OCI-LY7 (cell line): ENCODE data around the gene HSD3B1. TPM values are rescaled to one million over a fixed set of nuclear protein-coding genes. Genes with fewer than 3 reads are reported as not detected.

Experiments used
- BruUV-seq: library from RNA; stranded (reverse); fragments of 400-500 nt; replicated peaks from 2 replicates; lab custom pipeline; 2021; lab: Mats Ljungman, UMichigan
- CTCF ChIA-PET: fragments of 300-600 bp; sonication (Branson Sonifier 250); formaldehyde crosslinking; loops from one replicate; lab custom pipeline; 2022; ENCODE audit warnings: antibody characterized with exemption; ENCODE audit not compliant: unreplicated experiment; lab: Charles Lee
- POLR2A ChIA-PET: fragments of 300-600 bp; sonication (Branson Sonifier 250); formaldehyde crosslinking; loops from one replicate; lab custom pipeline; 2022; ENCODE audit warnings: antibody characterized with exemption; lab: Charles Lee
- DNase-seq: peaks from one replicate; pipeline ENCODE4 v3.0.0-alpha.2; 2015; ENCODE audit warnings: low spot score
- H2AFZ ChIP-seq: fragments of 200-600 bp; sonication (generic), shearing (Covaris generic); 2 replicates; pipeline ENCODE4 v1.6.1; 2014; ENCODE audit warnings: mild to moderate bottlenecking, antibody characterized with exemption, low read length, moderate library complexity
- H3K27ac ChIP-seq: fragments of 200-600 bp; sonication (generic); 2 replicates; pipeline ENCODE4 v1.5.1; 2014; ENCODE audit warnings: mixed run types, low read depth, mild to moderate bottlenecking, moderate library complexity, low read length, inconsistent platforms; ENCODE audit not compliant: poor library complexity, severe bottlenecking
- H3K36me3 ChIP-seq: fragments of 200-600 bp; sonication (generic); 2 replicates; pipeline ENCODE4 v1.6.1; 2014; ENCODE audit warnings: mild to moderate bottlenecking, antibody characterized with exemption, low read length, moderate library complexity, mixed read lengths; ENCODE audit not compliant: insufficient read depth
- H3K4me1 ChIP-seq: fragments of 200-600 bp; sonication (generic); 2 replicates; pipeline ENCODE4 v1.5.1; 2014; ENCODE audit warnings: mild to moderate bottlenecking, low read length; ENCODE audit not compliant: insufficient read depth, poor library complexity, severe bottlenecking
- H3K4me2 ChIP-seq: fragments of 200-600 bp; sonication (generic); 2 replicates; pipeline ENCODE4 v1.6.1; 2014; ENCODE audit warnings: mild to moderate bottlenecking, low read length
- H3K4me3 ChIP-seq: fragments of 200-600 bp; sonication (generic); 2 replicates; pipeline ENCODE4 v1.5.1; 2014; ENCODE audit warnings: mild to moderate bottlenecking, low read depth, low read length; ENCODE audit not compliant: poor library complexity, severe bottlenecking
- H3K79me2 ChIP-seq: fragments of 200-600 bp; sonication (generic); 2 replicates; pipeline ENCODE4 v1.6.1; 2016; ENCODE audit warnings: low read depth, mild to moderate bottlenecking, low read length, moderate library complexity, mixed read lengths; ENCODE audit not compliant: insufficient read depth
- H3K9me2 ChIP-seq: fragments of 200-600 bp; sonication (generic); 2 replicates; pipeline ENCODE4 v1.6.1; 2016; ENCODE audit warnings: mild to moderate bottlenecking, low read length, mixed read lengths; ENCODE audit not compliant: insufficient read depth
- H3K9me3 ChIP-seq: fragments of 200-600 bp; sonication (generic); 2 replicates; pipeline ENCODE4 v1.6.1; 2014; ENCODE audit warnings: mild to moderate bottlenecking, mixed run types, low read length, mixed read lengths
- H4K20me1 ChIP-seq: fragments of 200-600 bp; sonication (generic); 2 replicates; pipeline ENCODE4 v1.6.1; 2014; ENCODE audit warnings: mild to moderate bottlenecking, antibody characterized with exemption, low read length, moderate library complexity, mixed read lengths; ENCODE audit not compliant: insufficient read depth
- EZH2phosphoT487 ChIP-seq: fragments of 200-600 bp; sonication (generic); IDR thresholded peaks from 2 replicates; pipeline ENCODE4 v1.6.1; 2018; ENCODE audit warnings: low read depth, borderline replicate concordance, mild to moderate bottlenecking, mixed run types, antibody characterized with exemption, low read length, moderate library complexity, mixed read lengths
- intact Hi-C: fragments of 100-400 bp; cut with micrococcal nuclease; formaldehyde crosslinking; loops from one replicate; pipeline ENCODE4 v1.10.0; 2022; ENCODE audit not compliant: unreplicated experiment
- total RNA-seq, 2 experiments: library from RNA; depleted of rRNA in 1 of 2; stranded (reverse); fragments of >200 nt in 1 of 2; shearing (Covaris generic) in 1 of 2; gene quantifications; 2 replicates each; pipeline ENCODE4 v1.2.3, GENCODE V29; 2014 to 2022
- TF ChIP-seq, protein P1 (sequence below): fragments of 200-600 bp; sonication (generic); conservative IDR thresholded peaks from 2 replicates; pipeline ENCODE4 v1.5.1; 2014; ENCODE audit warnings: mild to moderate bottlenecking, antibody characterized with exemption, low read length, moderate library complexity, mixed read lengths

The HSD3B1 gene
- total RNA-seq, 2 experiments from 2014 or later = not detected

DNA sequence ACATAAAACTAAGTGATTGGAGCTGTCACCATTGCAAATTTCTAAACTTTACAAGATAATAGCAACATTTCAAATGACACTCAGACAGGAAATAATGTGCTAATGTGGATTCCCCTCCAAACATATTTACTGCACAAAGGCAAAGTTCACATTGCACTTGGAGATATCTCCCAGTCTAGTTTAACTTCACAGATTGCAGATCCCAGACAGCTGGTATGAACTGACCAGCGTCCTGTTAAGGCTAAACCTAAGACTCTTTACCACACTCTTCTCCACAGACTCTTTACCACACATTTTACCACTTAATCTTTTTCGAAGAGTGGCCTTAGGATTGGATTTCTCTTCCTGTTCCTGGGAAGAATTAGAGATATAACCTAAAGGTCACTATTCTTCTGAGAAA is 40.6 kb upstream of the HSD3B1 start:
- CTCF ChIA-PET = no interaction called here
- POLR2A ChIA-PET = no interaction called here

DNA sequence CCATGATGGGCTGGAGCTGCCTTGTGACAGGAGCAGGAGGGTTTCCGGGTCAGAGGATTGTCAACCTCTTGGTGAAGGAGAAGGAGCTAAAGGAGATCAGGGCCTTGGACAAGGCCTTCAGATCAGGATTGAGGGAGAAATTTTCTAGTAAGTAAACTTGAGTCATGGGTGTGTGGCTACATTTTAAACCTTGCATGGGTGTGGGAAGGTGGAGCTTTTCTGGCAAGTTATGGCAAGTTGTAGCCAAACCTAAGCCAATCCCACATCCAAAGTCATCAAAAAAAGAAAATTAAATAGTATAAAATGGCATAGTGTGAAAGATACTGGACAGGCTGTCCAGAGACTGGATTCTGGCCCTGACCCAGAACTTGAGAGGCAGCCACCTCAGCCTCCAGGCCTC is 39.8 kb upstream of the HSD3B1 start:
- CTCF ChIA-PET = no interaction called here
- POLR2A ChIA-PET = no interaction called here
- DNase-seq = no peak
- intact Hi-C loops = no loop called here
- no peak overlapping the region for H3K27ac ChIP-seq
- TF ChIP-seq, protein P1, sequence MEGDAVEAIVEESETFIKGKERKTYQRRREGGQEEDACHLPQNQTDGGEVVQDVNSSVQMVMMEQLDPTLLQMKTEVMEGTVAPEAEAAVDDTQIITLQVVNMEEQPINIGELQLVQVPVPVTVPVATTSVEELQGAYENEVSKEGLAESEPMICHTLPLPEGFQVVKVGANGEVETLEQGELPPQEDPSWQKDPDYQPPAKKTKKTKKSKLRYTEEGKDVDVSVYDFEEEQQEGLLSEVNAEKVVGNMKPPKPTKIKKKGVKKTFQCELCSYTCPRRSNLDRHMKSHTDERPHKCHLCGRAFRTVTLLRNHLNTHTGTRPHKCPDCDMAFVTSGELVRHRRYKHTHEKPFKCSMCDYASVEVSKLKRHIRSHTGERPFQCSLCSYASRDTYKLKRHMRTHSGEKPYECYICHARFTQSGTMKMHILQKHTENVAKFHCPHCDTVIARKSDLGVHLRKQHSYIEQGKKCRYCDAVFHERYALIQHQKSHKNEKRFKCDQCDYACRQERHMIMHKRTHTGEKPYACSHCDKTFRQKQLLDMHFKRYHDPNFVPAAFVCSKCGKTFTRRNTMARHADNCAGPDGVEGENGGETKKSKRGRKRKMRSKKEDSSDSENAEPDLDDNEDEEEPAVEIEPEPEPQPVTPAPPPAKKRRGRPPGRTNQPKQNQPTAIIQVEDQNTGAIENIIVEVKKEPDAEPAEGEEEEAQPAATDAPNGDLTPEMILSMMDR = no peak
- no peak for TF ChIP-seq EZH2phosphoT487
- no peaks in the 10 kb centered on the region for H3K4me1 ChIP-seq
- H3K79me2 ChIP-seq = no peaks in the 10 kb centered on the region
- H3K4me3 ChIP-seq = no peak overlapping the region
- H3K9me2 ChIP-seq = no peaks in the 10 kb centered on the region
- no peaks in the 10 kb centered on the region for H3K36me3 ChIP-seq
- no peak overlapping the region for H3K4me2 ChIP-seq
- BruUV-seq = no TSS peak
- no peak overlapping the region for H2AFZ ChIP-seq
- no peaks in the 10 kb centered on the region for H3K9me3 ChIP-seq
- no peaks in the 10 kb centered on the region for H4K20me1 ChIP-seq

More for the DNA sequence above, 40.6 kb upstream of the HSD3B1 start:
- Histone ChIP-seq H3K36me3 (no peaks in the 10 kb centered on the region), H3K79me2 (no peaks in the 10 kb centered on the region), H3K4me1 (no peaks in the 10 kb centered on the region), H3K9me3 (no peaks in the 10 kb centered on the region), H3K9me2 (no peaks in the 10 kb centered on the region), H3K4me3 (no peak overlapping the region), H4K20me1 (no peaks in the 10 kb centered on the region), H3K4me2 (no peak overlapping the region), H2AFZ (no peak overlapping the region), H3K27ac (no peak overlapping the region)
- DNase-seq = no peak
- TF ChIP-seq EZH2phosphoT487 = no peak
- TF ChIP-seq, protein P1 = no peak
- intact Hi-C loops = no loop called here
- BruUV-seq = no TSS peak

DNA sequence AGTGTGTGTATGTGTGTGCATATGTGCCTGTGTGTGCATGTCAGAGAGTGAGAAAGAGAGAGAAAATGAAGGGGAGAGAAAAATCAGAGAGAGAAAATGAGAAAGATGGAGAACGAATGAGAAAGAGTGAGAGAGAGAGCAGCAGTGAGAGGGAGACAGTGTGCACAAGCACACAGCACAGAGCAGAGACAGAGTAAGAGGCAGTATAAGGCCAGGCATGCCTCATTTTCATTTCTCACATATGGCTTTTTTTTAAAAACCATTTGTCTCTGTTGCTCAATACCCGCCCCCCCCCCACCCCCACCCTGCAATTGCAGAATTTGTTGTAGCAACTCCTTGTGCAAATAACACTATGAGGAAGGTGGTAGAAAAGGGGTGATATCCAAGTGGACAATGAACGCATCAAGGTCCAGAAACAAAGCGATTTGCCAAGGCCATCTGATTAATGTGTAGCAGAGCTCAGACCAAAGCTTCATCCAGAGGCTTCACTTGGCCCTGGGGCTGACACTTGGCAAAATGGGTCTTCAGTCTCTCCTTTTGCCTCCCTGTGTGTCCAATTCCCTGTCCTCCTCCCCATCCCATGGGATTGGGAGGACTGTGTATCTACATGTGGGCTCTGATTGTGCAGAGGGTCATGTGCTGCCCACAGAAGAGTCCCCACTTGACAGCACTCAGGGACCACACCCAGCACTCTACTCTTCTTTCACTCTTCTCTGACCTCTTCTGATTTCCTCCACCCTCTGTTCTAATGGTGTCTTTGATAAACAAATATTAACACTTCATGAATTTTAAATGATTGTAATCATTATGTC is 38.9 kb upstream of the HSD3B1 start:
- intact Hi-C loops = no loop called here
- Histone ChIP-seq H4K20me1 (no peaks in the 10 kb centered on the region), H2AFZ (no peak overlapping the region), H3K36me3 (no peaks in the 10 kb centered on the region), H3K4me2 (no peak overlapping the region), H3K9me2 (no peaks in the 10 kb centered on the region), H3K4me1 (no peaks in the 10 kb centered on the region), H3K79me2 (no peaks in the 10 kb centered on the region), H3K27ac (no peak overlapping the region), H3K9me3 (no peaks in the 10 kb centered on the region), H3K4me3 (no peak overlapping the region)
- no peak for TF ChIP-seq EZH2phosphoT487
- TF ChIP-seq, protein P1 = no peak
- no TSS peak for BruUV-seq
- ChIA-PET CTCF (no interaction called here), POLR2A (interaction anchor here (0.5 kb wide), 1 partner anchor 206 kb away, joined by 4 read pairs; no protein-coding TSS in a partner anchor)
- DNase-seq = no peak
